Endothelial cell of umbilical vein (primary cell): ENCODE results near the gene EZH1.

Source experiments
- CTCF ChIP-seq, 2 donors: IDR thresholded peaks; 1 replicate in 1 of 2; 2 replicates in 1 of 2; pipeline ENCODE4 v1.5.1; 2011; ENCODE audit warnings: low read length in 2 of 2, mild to moderate bottlenecking in 2 of 2, moderate library complexity in 2 of 2, control low read depth in 1 of 2, inconsistent platforms in 1 of 2, low read depth in 1 of 2; ENCODE audit not compliant: insufficient read depth in 1 of 2; ENCODE audit errors: extremely low read depth in 1 of 2
- EZH2 ChIP-seq: IDR thresholded peaks from 2 replicates; pipeline ENCODE4 v1.6.1; 2012; ENCODE audit warnings: borderline replicate concordance, low read depth, mild to moderate bottlenecking, moderate library complexity, low read length, inconsistent platforms; ENCODE audit not compliant: severe bottlenecking
- FOS ChIP-seq: IDR thresholded peaks from 2 replicates; pipeline ENCODE4 v1.6.1; 2011; ENCODE audit warnings: mild to moderate bottlenecking, low read length, moderate library complexity, borderline replicate concordance; ENCODE audit not compliant: insufficient read depth
- MAX ChIP-seq: IDR thresholded peaks from 2 replicates; pipeline ENCODE4 v1.6.1; 2011; ENCODE audit not compliant: insufficient read depth, insufficient read length
- MYC ChIP-seq: IDR thresholded peaks from one replicate; pipeline ENCODE4 v1.6.1; 2011; ENCODE audit warnings: mild to moderate bottlenecking, low read depth, low read length
- POLR2A ChIP-seq: IDR thresholded peaks from 2 replicates; pipeline ENCODE4 v1.6.1; 2012; ENCODE audit warnings: low read depth, mild to moderate bottlenecking, control low read depth, low read length

- no peak for TF ChIP-seq FOS
- no peak for TF ChIP-seq CTCF (IDR thresholded peaks at IDR 0.05; ENCODE audit: extremely low read depth in 1 of 2, insufficient read depth in 1 of 2, low read depth in 1 of 2, low read length in 2 of 2)
- TF ChIP-seq EZH2: no peak
- no peak for TF ChIP-seq MAX
- TF ChIP-seq MYC: no peak
- no peak for TF ChIP-seq POLR2A
Measured at GRCh38 chr17:42760652-42761581, 16.1 kb upstream of the EZH1 start, which contains the start of gene RAMP2.
